ENCODE measurements around the gene CD302.
"Not testable (repeated sequence)": the region's sequence is repeated elsewhere in the genome, so short reads cannot be mapped to it uniquely, and the experiment has no call there.

Gene CD302

GRCh38 chr2:159797543-159798375, at the start of gene CD302:
CD302 (minus strand) TSS chr2:159798208; CDS start chr2:159798198, 10 bp downstream.
- peak; percentile 73 for TF ChIP-seq POLR2A (IDR thresholded peaks at IDR 0.05; ENCODE audit: low read depth, low read length)
- FAIRE-seq (no peak), DNase-seq (ENCODE audit: insufficient read length, low spot score) (peak; percentile 60)

GRCh38 chr2:159846564-159846963, 48.6 kb upstream of the CD302 start:
- DNase-seq (ENCODE audit: insufficient read length, low spot score) (no peak), FAIRE-seq (no peak)
- TF ChIP-seq POLR2A (IDR thresholded peaks at IDR 0.05; ENCODE audit: low read depth, low read length): no peak

DNA sequence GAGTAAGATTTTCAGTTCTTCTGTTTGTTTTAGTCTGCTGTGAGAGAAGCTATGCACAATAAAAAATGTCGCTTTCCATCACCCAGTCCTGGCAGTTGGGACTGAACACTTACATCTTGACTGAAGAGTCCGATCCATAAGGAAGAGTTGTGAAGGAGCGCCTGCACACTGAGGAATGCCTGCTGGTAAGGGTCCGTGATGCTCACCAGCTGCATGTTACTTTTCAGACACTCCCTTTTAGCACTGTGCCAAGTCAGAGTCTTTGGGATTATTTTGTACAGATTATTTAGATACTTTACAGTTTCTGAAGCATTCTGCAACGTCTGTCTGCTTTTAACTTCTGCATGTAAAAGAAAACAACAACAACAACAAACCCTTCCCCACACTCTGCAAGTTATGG, 42.6 kb upstream of the CD302 start:
- no peak for TF ChIP-seq POLR2A (IDR thresholded peaks at IDR 0.05; ENCODE audit: low read depth, low read length)
- DNase-seq (ENCODE audit: insufficient read length, low spot score) (no peak), FAIRE-seq (no peak)

DNA sequence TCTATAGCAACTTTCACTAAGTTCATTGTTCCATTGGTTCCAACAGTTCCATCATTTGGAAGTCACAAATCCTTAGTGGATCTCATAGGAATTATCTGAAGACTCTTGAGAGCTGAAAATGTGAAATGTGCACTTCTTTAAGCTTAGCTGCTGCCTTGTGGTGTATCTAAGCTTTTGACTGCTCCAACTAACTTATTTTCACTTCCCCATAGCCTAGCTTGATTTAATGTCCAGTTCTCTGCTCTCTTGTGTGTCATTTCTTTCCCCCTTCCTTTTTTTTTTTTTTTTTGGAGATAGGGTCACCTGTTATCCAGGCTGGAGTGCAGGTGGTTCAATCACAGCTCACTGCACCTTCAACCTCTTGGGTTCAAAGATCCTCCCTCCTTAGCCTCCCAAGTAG, 34.9 kb upstream of the CD302 start:
- DNase-seq (ENCODE audit: insufficient read length, low spot score) (no peak), FAIRE-seq (no peak)
- no peak for TF ChIP-seq POLR2A (IDR thresholded peaks at IDR 0.05; ENCODE audit: low read depth, low read length)

- no peak for TF ChIP-seq POLR2A (IDR thresholded peaks at IDR 0.05; ENCODE audit: low read depth, low read length)
- FAIRE-seq: no peak
- DNase-seq (ENCODE audit: insufficient read length, low spot score): no peak
These were observed 34.0 kb upstream of the CD302 start for GRCh38 chr2:159832026-159832425.

DNA sequence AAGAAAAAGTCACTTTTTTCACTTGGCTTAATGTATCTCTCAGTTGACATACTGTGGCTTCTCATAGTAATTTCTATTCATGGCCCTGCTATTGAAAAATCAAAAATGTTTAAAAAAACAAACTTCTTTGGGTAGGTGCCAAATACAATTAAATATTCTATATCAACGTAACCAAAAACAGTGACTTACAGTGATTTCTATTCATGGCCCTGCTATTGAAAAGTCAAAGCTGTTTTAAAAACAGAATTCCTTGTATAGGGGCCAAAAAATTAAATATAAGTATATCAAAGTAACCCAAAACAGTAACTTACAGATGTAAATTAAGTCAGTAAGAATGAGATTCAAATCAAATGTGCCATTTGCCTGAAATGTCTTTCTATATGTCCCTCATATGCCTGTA, 31.4 kb upstream of the CD302 start:
- no peak for TF ChIP-seq POLR2A (IDR thresholded peaks at IDR 0.05; ENCODE audit: low read depth, low read length)
- DNase-seq (ENCODE audit: insufficient read length, low spot score) (no peak), FAIRE-seq (no peak)

GRCh38 chr2:159828738-159829137, 30.7 kb upstream of the CD302 start:
- no peak for DNase-seq (ENCODE audit: insufficient read length, low spot score)
- no peak for FAIRE-seq
- TF ChIP-seq POLR2A (IDR thresholded peaks at IDR 0.05; ENCODE audit: low read depth, low read length): no peak

DNA sequence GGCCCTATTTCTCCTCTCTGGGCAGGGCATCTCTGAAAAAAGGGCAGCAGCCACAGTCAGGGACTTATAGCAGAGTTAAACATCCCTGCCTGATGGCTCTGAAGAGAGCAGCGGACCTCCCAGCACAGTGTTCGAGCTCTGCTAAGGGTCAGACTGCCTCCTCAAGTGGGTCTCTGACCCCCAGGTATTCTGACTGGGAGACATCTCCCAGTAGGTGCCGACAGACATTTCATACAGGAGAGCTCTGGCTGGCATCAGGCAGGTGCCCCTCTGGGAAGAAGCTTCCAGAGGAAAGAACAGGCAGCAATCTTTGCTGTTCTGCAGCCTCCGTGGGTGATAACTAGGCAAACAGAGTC, 24.4 kb upstream of the CD302 start:
- not testable (repeated sequence) for DNase-seq (ENCODE audit: insufficient read length, low spot score); FAIRE-seq

DNA sequence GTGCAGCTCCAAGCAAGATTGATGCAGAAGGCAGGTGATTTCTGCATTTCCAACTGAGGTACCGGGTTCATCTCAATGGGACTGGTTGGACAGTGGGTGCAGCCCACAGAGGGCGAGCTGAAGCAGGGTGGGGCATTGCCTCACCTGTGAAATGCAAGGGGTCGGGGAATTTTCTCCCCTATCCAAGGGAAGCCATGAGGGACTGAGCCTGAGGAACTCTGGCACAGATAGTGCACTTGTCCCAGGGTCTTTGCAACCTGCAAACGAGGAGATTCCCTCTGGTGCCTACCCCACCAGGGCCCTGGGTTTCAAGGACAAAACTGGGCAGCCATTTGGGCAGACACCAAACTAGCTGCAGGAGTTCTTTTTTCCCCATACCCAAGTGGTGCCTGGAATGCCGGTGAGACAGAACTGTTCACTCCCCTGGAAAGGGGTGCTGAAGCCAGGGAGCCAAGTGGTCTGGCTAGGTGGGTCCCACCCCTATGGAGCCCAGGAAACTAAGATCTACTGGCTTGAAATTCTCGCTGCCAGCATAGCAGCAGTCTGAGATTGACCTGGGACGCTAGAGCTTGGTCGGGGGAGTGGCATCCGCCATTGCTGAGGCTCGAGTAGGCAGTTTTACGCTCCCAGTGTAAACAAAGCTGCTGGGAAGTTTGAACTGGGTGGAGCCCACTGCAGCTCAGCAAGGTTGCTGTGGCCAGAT, 23.9 kb upstream of the CD302 start:
- DNase-seq (ENCODE audit: insufficient read length, low spot score); FAIRE-seq: not testable (repeated sequence)

DNA sequence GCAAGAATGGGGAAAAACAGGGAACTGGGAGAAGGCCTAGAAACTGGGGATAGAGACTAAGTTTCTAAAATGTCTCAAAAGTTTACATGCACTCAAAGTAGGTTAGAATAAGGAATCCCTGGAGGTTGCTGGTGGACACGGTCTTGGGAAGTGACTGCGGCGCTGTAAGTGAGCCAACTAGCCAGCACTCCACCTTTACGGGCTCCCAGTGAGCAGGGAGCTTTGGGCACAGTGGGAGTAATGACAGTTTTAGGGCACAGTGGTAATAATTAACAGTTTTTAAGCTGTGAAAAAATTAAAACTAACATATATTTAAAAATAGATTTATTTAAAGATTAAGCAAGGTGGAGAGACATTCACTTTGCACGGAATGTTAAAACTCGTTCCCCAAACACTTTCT, 20.9 kb upstream of the CD302 start:
- FAIRE-seq (no peak), DNase-seq (ENCODE audit: insufficient read length, low spot score) (no peak)
- TF ChIP-seq POLR2A (IDR thresholded peaks at IDR 0.05; ENCODE audit: low read depth, low read length): no peak

DNA sequence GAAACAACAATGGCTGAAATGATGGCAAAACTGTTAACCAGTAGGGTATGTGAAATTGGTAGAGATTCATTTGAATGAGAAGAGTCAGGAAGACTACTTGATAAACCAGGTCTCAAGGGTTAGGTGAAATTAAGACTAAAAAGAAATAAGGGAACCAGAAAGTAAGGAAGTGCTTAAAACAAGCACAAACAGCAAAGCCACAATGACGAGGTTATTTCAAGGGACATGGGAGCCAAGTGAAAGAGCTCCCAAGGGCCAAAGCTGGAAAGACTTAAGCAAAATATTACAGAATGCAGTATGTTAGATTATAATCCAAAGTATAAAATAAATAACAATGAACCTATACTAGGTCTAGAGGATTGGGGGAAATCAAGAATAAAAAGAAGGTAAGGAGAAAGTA, 19.3 kb upstream of the CD302 start:
- FAIRE-seq: no peak
- DNase-seq (ENCODE audit: insufficient read length, low spot score): no peak
- no peak for TF ChIP-seq POLR2A (IDR thresholded peaks at IDR 0.05; ENCODE audit: low read depth, low read length)

DNA sequence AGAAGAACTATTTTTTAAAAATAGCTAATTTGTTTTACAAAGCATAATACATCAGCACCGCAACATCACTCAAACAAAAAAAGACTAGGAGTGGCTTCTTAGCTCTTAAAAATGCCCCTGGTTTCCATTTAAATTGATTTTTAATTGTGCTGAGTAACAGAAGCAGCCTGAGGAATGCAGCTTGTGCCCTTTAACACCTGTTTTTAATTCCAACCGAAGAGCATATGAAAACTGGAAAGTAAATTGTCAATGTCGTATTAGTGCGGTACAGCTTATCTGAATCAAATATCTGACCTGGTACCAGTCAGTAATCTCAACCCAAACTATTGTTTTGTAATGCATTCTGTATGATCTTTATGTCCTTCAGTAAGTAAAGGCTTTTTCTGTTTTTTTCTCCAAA, 13.2 kb upstream of the CD302 start:
- no peak for FAIRE-seq
- no peak for DNase-seq (ENCODE audit: insufficient read length, low spot score)
- no peak for TF ChIP-seq POLR2A (IDR thresholded peaks at IDR 0.05; ENCODE audit: low read depth, low read length)

DNA sequence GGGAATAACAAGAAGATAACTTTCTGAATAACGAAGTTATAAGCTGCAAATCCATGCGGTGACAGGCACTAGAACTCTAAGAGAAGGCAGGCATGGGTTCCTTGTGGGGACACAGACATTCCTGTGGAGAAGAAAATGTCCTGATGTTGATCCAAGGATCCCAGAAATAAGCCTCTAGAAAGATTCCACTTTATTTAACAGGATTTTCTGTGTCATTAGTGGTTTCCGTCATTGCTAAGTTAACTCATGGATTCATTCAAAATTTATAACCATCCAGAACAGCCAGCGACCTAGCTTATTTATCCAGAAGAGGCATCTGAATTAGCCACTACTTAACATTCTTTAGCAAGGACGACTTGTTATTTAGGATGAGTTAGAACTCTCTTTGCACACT, 10.0 kb upstream of the CD302 start:
- FAIRE-seq (no peak), DNase-seq (ENCODE audit: insufficient read length, low spot score) (no peak)
- no peak for TF ChIP-seq POLR2A (IDR thresholded peaks at IDR 0.05; ENCODE audit: low read depth, low read length)

GRCh38 chr2:159807183-159808031, 9.4 kb upstream of the CD302 start:
- peak; percentile 34 for DNase-seq (ENCODE audit: insufficient read length, low spot score)
- FAIRE-seq: peak; percentile 90
- TF ChIP-seq POLR2A (IDR thresholded peaks at IDR 0.05; ENCODE audit: low read depth, low read length): no peak
